Fibroblast of villous mesenchyme (primary cell): ENCODE measurements around the gene TTYH3. TPM values are rescaled to one million over a fixed set of nuclear protein-coding genes. Genes with fewer than 3 reads are reported as not detected.

Experiments
- DNase-seq: peaks from one replicate; pipeline ENCODE4 v3.0.0-alpha.2; 2010; ENCODE audit warnings: low read depth
- H3K4me3 ChIP-seq: 2 replicates; pipeline ENCODE4 v1.5.1; 2011; ENCODE audit warnings: low read depth, mild to moderate bottlenecking, low read length
- CTCF ChIP-seq: IDR thresholded peaks from 2 replicates; pipeline ENCODE4 v1.5.1; 2012; ENCODE audit warnings: low read depth, mild to moderate bottlenecking, low read length; ENCODE audit not compliant: insufficient read depth
- total RNA-seq: library from RNA; depleted of rRNA; stranded (reverse); fragments of >200 nt; gene quantifications from 2 replicates; pipeline ENCODE4 v1.2.3, GENCODE V29; 2012

The TTYH3 gene
- total RNA-seq, 1 donor, result 61.3 TPM

- no peak for DNase-seq
- no peak overlapping the region for H3K4me3 ChIP-seq
- no peak for TF ChIP-seq CTCF
Measured at GRCh38 chr7:2595258-2595860, 36.4 kb upstream of the TTYH3 start.

GRCh38 chr7:2596464-2597272, 35.1 kb upstream of the TTYH3 start:
- TF ChIP-seq CTCF, result no peak
- no peak overlapping the region for H3K4me3 ChIP-seq
- no peak for DNase-seq

- TF ChIP-seq CTCF, result no peak
- DNase-seq, result no peak
- H3K4me3 ChIP-seq, result no peak overlapping the region
Measured at GRCh38 chr7:2597273-2597640, 34.5 kb upstream of the TTYH3 start.

GRCh38 chr7:2598154-2598823, 33.5 kb upstream of the TTYH3 start:
- no peak for DNase-seq
- no peak for TF ChIP-seq CTCF
- H3K4me3 ChIP-seq, result no peak overlapping the region

- H3K4me3 ChIP-seq, result no peak overlapping the region
- no peak for DNase-seq
- TF ChIP-seq CTCF, result no peak
Measured at GRCh38 chr7:2601065-2601464, 30.7 kb upstream of the TTYH3 start.

- DNase-seq, result no peak
Measured at GRCh38 chr7:2601907-2602306, 29.9 kb upstream of the TTYH3 start.

More at GRCh38 chr7:2601907-2602306, 29.9 kb upstream of the TTYH3 start:
- no peak for TF ChIP-seq CTCF
- H3K4me3 ChIP-seq, result no peak overlapping the region
